ENCODE measurements around the gene THOC2.

- TF ChIP-seq, protein P1, sequence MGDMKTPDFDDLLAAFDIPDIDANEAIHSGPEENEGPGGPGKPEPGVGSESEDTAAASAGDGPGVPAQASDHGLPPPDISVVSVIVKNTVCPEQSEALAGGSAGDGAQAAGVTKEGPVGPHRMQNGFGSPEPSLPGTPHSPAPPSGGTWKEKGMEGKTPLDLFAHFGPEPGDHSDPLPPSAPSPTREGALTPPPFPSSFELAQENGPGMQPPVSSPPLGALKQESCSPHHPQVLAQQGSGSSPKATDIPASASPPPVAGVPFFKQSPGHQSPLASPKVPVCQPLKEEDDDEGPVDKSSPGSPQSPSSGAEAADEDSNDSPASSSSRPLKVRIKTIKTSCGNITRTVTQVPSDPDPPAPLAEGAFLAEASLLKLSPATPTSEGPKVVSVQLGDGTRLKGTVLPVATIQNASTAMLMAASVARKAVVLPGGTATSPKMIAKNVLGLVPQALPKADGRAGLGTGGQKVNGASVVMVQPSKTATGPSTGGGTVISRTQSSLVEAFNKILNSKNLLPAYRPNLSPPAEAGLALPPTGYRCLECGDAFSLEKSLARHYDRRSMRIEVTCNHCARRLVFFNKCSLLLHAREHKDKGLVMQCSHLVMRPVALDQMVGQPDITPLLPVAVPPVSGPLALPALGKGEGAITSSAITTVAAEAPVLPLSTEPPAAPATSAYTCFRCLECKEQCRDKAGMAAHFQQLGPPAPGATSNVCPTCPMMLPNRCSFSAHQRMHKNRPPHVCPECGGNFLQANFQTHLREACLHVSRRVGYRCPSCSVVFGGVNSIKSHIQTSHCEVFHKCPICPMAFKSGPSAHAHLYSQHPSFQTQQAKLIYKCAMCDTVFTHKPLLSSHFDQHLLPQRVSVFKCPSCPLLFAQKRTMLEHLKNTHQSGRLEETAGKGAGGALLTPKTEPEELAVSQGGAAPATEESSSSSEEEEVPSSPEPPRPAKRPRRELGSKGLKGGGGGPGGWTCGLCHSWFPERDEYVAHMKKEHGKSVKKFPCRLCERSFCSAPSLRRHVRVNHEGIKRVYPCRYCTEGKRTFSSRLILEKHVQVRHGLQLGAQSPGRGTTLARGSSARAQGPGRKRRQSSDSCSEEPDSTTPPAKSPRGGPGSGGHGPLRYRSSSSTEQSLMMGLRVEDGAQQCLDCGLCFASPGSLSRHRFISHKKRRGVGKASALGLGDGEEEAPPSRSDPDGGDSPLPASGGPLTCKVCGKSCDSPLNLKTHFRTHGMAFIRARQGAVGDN (IDR thresholded peaks at IDR 0.05) = no peak
- TF ChIP-seq, protein P2, sequence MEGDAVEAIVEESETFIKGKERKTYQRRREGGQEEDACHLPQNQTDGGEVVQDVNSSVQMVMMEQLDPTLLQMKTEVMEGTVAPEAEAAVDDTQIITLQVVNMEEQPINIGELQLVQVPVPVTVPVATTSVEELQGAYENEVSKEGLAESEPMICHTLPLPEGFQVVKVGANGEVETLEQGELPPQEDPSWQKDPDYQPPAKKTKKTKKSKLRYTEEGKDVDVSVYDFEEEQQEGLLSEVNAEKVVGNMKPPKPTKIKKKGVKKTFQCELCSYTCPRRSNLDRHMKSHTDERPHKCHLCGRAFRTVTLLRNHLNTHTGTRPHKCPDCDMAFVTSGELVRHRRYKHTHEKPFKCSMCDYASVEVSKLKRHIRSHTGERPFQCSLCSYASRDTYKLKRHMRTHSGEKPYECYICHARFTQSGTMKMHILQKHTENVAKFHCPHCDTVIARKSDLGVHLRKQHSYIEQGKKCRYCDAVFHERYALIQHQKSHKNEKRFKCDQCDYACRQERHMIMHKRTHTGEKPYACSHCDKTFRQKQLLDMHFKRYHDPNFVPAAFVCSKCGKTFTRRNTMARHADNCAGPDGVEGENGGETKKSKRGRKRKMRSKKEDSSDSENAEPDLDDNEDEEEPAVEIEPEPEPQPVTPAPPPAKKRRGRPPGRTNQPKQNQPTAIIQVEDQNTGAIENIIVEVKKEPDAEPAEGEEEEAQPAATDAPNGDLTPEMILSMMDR (IDR thresholded peaks at IDR 0.05 in 2 of 3, conservative IDR thresholded peaks at IDR 0.05 in 1 of 3; ENCODE audit: control insufficient read depth in 2 of 3, extremely low read depth in 1 of 3, insufficient read depth in 1 of 3, low read depth in 3 of 3, low read length in 3 of 3) = no peak
- no peak for TF ChIP-seq SIN3A (IDR thresholded peaks at IDR 0.05; ENCODE audit: low read depth, low read length)
- TF ChIP-seq RBBP5 (conservative IDR thresholded peaks at IDR 0.05) = no peak
- no peak for TF ChIP-seq EP300 (IDR thresholded peaks at IDR 0.05; ENCODE audit: borderline replicate concordance in 1 of 2, control insufficient read depth in 1 of 2, low read depth in 2 of 2, low read length in 2 of 2)
- TF ChIP-seq POLR2A (IDR thresholded peaks at IDR 0.05; ENCODE audit: low read depth, low read length) = no peak
- TF ChIP-seq SUZ12 (IDR thresholded peaks at IDR 0.05; ENCODE audit: unreplicated experiment) = no peak
- no peak for TF ChIP-seq NFXL1 (IDR thresholded peaks at IDR 0.05; ENCODE audit: borderline replicate concordance)
- no peak for TF ChIP-seq WRNIP1 (IDR thresholded peaks at IDR 0.05; ENCODE audit: borderline replicate concordance, low read depth, low read length)
Observed at GRCh38 chrX:123756320-123756719, 23.5 kb upstream of the THOC2 start.

Data from GM12878 (cell line).